HG03025 (cell line): ENCODE data around the gene CCDC43.
"Not testable (repeated sequence)": the region's sequence is repeated elsewhere in the genome, so short reads cannot be mapped to it uniquely, and the experiment has no call there.

Source experiments
- ATAC-seq: cut with Tn5 transposase; IDR thresholded peaks from one replicate; pipeline ENCODE4 v1.9.1; 2021; ENCODE audit warnings: mild to moderate bottlenecking, moderate library complexity; ENCODE audit not compliant: unreplicated experiment, low FRiP score

Gene CCDC43, protein sequence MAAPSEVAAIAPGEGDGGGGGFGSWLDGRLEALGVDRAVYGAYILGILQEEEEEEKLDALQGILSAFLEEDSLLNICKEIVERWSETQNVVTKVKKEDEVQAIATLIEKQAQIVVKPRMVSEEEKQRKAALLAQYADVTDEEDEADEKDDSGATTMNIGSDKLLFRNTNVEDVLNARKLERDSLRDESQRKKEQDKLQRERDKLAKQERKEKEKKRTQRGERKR

DNA sequence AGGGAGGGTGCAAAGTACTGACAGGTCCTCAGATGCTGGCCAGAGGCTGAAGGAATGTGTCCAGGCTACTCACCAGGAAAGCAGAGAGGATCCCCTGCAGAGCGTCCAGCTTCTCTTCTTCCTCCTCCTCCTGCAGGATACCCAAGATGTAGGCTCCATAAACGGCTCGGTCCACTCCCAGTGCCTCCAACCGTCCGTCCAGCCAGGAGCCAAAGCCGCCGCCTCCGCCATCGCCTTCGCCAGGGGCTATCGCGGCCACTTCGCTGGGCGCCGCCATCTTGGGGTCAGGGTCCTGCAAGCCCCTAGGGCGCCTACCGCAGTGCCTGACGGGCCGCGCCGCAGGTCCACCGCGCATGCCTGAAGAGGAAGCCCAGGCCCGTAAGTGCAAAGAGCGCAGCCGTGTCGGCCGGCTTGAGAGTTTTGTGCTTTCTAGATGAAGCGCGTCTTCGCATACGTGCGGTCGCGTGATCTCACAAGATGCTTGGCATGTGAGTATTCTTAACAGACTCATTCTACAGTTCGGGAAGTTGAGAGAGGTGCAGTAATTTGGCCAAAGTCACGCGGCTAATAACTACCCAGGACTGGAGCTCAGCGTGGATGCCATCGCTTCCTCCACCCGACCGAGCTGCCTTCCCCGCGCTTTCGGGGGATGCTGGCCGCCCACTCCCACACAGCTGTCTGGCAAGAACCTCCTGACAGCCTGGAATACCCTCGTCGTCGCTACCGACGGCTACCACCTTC, at the start of gene CCDC43:
CCDC43 (minus strand) TSS at position 300 of the 741 bp plus-strand sequence; CDS start at position 277, 23 bp downstream.
- no peak for ATAC-seq

GRCh38 chr17:44738214-44738906, 48.8 kb upstream of the CCDC43 start:
- ATAC-seq = no peak

DNA sequence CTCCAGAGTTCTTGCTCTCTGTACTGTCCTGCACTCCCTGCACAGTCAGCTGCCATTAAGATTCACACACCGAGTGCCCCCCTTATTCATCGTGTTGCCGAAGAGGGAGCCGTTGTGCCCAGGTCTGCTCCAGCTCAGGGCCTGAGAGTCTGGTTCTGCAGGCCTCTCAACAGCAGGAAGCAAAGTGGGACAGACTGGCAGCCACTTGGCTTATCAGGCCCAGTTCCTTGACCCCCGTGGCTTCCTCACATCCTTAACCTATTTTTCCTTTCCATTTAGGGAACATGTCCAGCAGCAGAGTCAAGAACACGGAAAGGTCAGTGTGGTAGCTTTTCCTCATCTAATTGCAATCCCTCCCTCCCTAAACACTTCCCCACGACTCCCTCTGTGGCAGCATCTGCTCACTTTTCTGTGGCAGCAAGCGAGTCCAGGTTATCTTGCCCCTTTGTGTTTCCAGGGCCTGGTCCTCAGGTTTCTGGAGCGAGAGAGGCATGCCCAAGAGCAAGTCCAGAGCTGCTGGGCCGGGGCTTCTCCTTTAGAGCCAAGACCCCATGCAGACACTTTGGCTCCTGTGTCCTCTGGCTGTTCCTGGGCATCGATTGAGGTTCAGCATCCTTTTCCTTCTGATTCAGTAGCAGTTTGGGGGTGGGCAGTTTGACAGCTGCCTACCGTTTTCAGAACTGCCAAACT, 47.1 kb upstream of the CCDC43 start:
- ATAC-seq = no peak

- no peak for ATAC-seq
These were observed 44.7 kb upstream of the CCDC43 start for GRCh38 chr17:44734272-44734671.

- ATAC-seq = no peak
These were observed 44.2 kb upstream of the CCDC43 start for GRCh38 chr17:44733753-44734152.

DNA sequence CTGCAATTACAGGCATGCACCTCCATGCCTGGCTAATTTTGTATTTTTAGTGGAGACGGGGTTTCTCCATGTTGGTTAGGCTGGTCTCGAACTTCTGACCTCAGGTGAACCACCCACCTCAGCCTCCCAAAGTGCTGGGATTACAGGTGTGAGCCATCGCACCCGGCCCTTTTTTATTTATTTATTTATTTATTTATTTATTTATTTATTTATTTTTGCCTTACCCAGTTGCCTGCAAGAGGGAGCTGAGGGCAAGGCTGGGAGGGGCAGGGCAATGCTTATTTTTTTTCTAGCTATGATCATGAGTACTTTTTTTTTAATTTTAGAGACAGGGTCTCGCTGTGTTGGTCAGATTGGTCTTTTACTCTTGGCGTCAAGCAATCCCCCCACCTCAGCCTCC, 36.5 kb upstream of the CCDC43 start:
- not testable (repeated sequence) for ATAC-seq

DNA sequence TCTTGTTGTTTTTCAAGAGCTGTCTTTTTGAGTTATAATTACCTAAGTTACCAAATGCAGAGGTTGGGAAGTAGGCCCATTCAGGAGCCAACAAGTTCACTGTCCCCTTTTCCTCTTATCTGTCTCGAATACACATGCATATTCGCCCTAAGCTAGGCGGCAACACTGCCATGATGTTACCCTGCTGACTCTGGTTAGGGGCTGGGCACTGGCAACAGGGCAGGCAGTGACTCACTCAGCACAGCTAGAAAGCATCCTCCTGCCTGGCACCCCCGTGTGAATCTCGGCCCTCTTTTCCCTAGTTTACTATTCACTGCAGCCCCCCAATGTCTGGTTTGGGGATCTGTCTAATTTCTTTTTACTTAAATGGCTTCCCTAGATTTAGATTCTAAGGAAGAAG, 32.7 kb upstream of the CCDC43 start:
- no peak for ATAC-seq

DNA sequence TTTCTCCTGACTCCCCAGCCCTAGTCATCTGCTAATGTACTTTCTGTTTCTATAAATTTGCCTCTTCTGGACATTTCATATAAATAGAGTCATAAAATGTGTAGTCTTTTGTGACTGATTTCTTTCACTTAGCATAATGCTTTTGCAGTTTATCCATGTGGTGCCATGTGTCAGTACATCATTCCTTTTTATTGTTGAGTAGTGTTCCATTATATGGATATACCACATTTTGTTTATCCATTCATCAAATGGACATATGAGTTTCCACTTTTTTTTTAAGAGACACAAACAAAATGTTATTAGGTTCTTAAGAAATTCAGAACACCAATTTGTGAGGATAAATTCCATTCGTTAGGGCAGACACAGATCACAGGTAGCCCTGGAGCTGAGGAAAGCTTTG, 29.9 kb upstream of the CCDC43 start:
- ATAC-seq = no peak

DNA sequence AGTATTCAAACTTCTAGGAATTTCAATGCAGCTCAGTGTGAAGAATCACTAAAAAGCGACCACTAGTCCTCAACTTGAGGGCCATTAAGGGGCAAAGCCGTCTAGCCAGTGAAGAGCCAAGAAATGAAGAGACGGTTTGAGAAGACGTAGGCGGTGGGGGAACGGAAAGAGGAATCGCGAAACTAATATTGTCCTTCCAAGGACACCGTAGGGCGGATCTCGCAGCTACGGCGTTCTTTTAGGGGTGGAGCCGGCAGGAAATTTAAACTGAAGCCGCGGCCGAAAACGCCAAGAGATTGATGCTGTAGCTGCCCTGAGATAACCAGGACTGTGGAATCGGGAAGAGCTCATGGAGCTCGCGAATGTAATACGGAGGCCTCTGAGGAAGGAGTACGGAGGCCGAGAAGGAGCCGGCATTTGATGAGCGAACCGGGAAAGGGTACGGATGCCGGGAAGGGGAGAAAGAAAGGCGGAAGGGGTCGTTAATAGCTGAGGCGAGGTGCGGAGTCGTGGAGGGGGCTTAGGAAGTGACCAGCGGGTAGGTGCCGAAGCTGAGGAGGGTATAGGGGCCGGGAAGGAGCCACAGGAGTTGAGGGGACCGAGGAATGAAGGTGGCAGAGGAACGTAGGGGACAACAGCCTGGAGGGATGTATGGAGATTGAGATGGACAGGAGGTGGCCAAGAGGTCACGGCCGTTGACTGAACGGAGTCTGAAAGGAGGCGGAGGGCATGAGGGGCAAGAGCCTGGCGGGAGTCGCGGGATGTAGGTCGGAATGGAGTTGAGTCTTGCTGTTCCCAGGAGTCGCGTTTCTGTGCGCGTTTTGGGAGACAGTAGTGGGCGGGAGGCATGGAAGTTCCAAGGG, 19.1 kb upstream of the CCDC43 start, which contains the start of gene DBF4B:
DBF4B (plus strand) TSS at position 265 of the 863 bp plus-strand sequence; CDS start at position 421, 156 bp downstream.
- no peak for ATAC-seq

DNA sequence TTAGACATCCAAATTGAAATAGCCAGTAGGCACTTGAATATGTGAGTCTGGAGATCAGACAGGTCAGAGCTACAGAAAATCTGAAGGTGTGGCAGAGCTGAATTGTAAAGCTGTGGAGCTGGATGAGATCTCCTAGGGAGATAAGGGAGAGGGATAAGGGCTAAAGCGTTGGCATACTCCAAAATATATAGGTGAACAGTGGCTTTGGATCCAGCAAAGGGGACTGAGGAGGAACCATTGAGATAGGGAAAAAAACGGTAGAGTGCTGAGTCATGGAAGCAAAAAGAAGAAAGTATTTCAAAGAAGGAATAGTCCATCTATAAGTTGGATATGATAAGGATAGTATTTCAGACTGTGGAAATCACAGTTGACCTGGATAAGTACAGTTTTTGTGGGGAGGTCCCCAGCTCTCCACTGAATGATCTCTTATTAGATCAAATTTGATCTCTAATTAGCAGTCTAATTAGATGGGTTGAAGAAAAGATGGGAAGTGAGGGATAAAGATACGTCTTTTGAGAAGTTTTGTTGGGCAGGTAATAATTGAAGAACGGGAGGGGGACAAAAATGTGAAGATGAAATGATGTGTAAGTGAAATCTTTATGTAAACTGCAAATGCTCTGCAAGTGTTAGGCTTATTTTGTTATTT, 18.3 kb upstream of the CCDC43 start:
- no peak for ATAC-seq

GRCh38 chr17:44700288-44700687, 10.7 kb upstream of the CCDC43 start:
- ATAC-seq = not testable (repeated sequence)

GRCh38 chr17:44693609-44694008, 4.0 kb upstream of the CCDC43 start:
- no peak for ATAC-seq

DNA sequence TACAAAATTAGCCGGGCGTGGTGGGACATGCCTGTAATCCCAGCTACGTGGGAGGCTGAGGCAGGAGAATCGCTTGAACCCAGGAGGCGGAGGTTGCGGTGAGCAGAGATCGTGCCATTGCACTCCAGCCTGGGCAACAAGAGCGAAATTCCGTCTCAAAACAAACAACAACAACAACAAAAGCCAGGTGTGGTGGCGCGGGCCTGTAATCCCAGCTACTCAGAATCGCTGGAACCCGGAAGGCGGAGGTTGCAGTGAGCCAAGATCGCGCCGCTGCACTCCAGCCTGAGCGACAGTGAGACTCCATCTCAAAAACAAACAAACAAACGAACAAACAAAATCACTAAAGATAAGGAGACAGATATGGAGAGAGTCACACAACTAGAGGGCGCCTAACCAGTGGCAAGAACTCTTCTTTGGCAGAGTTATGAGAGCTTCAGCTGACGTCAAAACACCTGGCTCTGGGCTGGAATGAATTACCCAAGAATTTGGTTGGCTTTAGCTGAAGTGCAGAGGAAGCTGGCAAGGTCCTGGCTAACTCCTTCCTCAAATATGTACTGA, 1.2 kb upstream of the CCDC43 start:
- ATAC-seq = not testable (repeated sequence)

- no peak for ATAC-seq
These were observed 700 bp downstream of the CCDC43 start for GRCh38 chr17:44688675-44689476.

DNA sequence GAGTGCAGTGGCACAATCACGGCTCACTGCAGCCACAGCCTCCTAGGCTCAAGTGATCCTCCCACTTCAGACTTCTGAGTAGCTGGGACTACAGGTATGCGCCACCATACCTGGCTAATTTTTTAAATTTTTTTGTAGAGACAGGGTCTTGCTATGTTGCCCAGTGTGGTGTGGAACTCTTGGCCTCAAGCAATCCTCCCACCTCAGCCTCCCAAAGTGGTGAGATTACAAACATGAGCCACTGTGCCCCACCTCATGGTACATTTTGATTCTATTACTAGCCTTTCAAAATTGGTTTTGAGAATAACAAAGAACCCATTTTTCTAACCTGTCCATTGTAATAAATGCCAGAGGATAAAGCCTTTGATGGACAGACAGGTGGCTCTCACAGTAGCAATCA, 1.4 kb downstream of the CCDC43 start:
- ATAC-seq = no peak

- ATAC-seq = no peak
These were observed 1.8 kb downstream of the CCDC43 start for GRCh38 chr17:44687756-44688155.

GRCh38 chr17:44683303-44683702, 6.3 kb downstream of the CCDC43 start:
- not testable (repeated sequence) for ATAC-seq

- no peak for ATAC-seq
These were observed 12.4 kb downstream of the CCDC43 start for GRCh38 chr17:44677136-44677535.
